Measurements from ENCODE around the gene ZNF425. TPM values are rescaled to one million over a fixed set of nuclear protein-coding genes. Genes with fewer than 3 reads are reported as not detected.

Gene ZNF425
- total RNA-seq, 2 donors from 2014 or later: 0.96 to 1.0 TPM

DNA sequence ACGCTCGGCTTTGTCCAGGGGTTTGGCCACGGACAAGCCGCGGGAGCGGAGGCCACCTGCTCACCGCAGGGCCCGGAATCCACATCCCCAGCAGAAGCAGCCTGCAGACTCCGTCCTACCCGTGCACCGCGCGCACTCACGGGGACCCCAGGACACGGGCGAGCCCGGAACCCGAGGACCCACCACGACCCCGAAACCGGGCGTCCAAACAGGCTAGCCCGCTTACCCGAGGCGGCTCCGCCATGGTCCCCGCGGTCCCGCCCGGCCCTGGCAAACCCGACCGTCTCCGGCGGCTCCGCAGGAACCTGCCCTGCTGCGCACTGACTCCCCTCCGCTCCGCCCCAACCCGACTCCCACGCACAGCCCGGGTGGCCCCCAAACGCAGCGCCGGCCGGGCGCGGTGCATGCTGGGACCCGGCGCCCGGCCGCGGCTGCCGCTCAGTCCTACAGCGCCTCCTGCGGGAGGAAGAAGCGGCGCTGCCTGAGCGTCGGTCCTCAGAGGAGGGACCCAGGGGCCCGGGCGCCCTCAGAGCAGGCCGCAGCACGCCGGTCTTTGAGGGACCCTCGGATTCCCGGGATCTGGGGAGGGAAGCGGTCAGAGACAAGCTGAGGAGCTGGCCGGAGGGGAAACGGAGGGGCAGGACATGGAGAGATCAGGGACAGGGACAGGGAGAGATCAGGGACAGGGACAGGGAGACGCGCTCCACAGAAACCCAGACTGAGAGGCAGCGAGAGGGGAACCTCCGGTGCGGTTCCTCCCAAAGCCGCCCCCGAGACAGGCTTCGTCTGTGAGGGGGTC lies 35.5 kb downstream of the ZNF425 start, which contains the start of gene ZNF786:
Gene ZNF786, minus strand, starts transcription at position 322 of the 799 bp plus-strand sequence. Its CDS starts 78 bp downstream, at position 244.
- intact Hi-C loops (cut with DNase I): loop anchor here (2.0 kb wide), 1 partner anchor 86 kb away; no protein-coding TSS in a partner anchor
- H3K27me3 ChIP-seq: no peaks in the 10 kb centered on the region
- TF ChIP-seq, protein P1, sequence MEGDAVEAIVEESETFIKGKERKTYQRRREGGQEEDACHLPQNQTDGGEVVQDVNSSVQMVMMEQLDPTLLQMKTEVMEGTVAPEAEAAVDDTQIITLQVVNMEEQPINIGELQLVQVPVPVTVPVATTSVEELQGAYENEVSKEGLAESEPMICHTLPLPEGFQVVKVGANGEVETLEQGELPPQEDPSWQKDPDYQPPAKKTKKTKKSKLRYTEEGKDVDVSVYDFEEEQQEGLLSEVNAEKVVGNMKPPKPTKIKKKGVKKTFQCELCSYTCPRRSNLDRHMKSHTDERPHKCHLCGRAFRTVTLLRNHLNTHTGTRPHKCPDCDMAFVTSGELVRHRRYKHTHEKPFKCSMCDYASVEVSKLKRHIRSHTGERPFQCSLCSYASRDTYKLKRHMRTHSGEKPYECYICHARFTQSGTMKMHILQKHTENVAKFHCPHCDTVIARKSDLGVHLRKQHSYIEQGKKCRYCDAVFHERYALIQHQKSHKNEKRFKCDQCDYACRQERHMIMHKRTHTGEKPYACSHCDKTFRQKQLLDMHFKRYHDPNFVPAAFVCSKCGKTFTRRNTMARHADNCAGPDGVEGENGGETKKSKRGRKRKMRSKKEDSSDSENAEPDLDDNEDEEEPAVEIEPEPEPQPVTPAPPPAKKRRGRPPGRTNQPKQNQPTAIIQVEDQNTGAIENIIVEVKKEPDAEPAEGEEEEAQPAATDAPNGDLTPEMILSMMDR (IDR thresholded peaks at IDR 0.05): peak; percentile 87
- peak; percentile 83 for DNase-seq
- peak within 1 kb of the TSS; percentile 98 for H3K4me3 ChIP-seq
- H3K27ac ChIP-seq: peak within 1 kb of the TSS; percentile 100
- no peaks in the 10 kb centered on the region for H3K9me3 ChIP-seq
- H3K9ac ChIP-seq (ENCODE audit: low read depth in 2 of 2, low read length in 2 of 2): peak within 1 kb of the TSS; percentile 73 to 93
- peaks cover 3% of the 10 kb centered on the region for H3K4me1 ChIP-seq
- no peaks in the 10 kb centered on the region for H3K36me3 ChIP-seq

DNA sequence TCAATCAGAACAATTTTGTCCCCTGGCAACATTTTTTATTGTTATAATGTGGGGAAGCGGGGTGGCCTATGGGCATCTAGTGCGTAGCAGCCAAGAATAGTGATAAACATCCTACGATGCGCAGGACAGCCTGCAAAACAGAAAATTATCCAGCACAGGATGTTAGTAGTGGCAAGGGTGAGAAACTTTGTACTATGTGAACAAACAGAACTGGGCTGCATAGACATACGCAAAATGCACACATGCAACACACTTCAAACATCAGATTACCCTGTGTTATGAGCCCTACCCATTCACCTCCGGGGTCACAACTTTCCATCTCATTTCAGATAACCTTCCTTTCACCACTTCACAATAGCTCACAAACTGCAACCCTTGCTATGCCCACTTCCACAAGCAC lies 38.7 kb downstream of the ZNF425 start:
- no peak for DNase-seq
- Histone ChIP-seq H3K9me3 (no peaks in the 10 kb centered on the region), H3K36me3 (no peaks in the 10 kb centered on the region), H3K4me1 (peaks cover 3% of the 10 kb centered on the region), H3K27me3 (no peaks in the 10 kb centered on the region), H3K9ac (ENCODE audit: low read depth in 2 of 2, low read length in 2 of 2) (no peak overlapping the region), H3K4me3 (no peak overlapping the region), H3K27ac (no peak overlapping the region)
- intact Hi-C loops (cut with DNase I): no loop called here
- TF ChIP-seq, protein P1 (IDR thresholded peaks at IDR 0.05): no peak

DNA sequence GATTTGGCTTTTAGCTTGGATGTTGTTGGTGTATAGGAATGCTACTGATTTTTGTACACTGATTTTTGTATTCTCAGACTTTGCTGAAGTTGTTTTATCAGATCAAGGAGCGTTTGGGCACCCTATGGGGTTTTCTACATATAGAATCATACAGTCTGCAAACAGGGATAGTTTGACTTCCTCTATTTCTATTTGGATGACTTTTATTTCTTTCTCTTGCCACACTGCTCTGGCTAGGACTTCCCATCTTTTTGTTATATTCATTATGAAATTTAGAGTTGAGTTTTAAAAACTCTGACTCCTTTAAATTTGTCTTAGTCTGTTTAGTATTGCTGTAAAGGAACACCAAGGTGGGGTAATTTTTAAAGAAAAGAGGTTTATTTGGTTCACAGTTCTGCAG lies 40.3 kb downstream of the ZNF425 start:
- TF ChIP-seq, protein P1 (IDR thresholded peaks at IDR 0.05): no peak
- intact Hi-C loops (cut with DNase I): no loop called here
- no peaks in the 10 kb centered on the region for H3K36me3 ChIP-seq

DNA sequence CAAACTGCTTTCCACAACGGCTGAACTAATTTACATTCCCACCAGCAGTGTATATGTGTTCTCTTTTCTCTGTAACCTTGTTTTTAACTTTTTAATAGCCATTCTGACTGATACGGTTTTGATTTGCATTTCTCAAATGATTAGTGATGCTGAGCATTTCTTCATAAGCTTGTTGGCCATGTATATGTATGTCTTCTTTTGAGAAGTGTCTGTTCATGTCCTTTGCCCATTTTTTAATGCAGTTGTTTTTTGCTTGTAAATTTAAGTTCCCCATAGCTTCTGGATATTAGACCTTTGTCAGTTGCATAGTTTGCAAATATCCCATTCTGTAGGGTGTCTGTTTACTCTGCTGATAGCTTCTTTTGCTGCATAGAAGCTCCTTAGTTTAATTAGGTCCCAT lies 41.7 kb downstream of the ZNF425 start:
- Histone ChIP-seq H3K9ac (ENCODE audit: low read depth in 2 of 2, low read length in 2 of 2) (no peak overlapping the region), H3K9me3 (no peaks in the 10 kb centered on the region), H3K27me3 (no peaks in the 10 kb centered on the region), H3K4me1 (no peaks in the 10 kb centered on the region), H3K36me3 (no peaks in the 10 kb centered on the region), H3K4me3 (no peak overlapping the region), H3K27ac (no peak overlapping the region)
- DNase-seq: no peak
- TF ChIP-seq, protein P1 (IDR thresholded peaks at IDR 0.05): no peak
- intact Hi-C loops (cut with DNase I): no loop called here

More for the DNA sequence above, 40.3 kb downstream of the ZNF425 start:
- H3K27ac ChIP-seq: no peak overlapping the region
- H3K9me3 ChIP-seq: no peaks in the 10 kb centered on the region
- no peaks in the 10 kb centered on the region for H3K27me3 ChIP-seq
- no peak for DNase-seq
- H3K4me3 ChIP-seq: no peak overlapping the region
- peaks cover 3% of the 10 kb centered on the region for H3K4me1 ChIP-seq
- no peak overlapping the region for H3K9ac ChIP-seq (ENCODE audit: low read depth in 2 of 2, low read length in 2 of 2)

DNA sequence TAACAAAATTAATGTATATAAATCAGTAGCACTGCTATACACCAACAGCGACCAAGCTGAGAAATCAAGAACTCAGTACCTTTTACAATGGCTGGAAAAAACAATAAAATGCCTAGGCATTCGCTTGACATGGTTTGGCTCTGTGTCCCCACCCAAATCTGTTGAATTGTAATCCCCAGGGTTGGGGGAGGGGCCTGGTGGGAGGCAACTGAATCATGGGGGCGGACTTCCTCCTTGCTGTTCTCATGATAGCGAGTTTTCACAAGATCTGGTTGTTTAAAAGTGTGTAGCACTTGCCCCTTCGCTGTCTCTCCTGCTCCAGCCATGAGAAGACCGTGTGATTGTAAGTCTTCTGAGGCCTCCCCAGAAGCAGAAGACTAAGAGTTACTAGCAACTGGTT lies 44.2 kb downstream of the ZNF425 start:
- TF ChIP-seq, protein P1 (IDR thresholded peaks at IDR 0.05): no peak
- no peaks in the 10 kb centered on the region for H3K27me3 ChIP-seq
- intact Hi-C loops (cut with DNase I): no loop called here

More for the DNA sequence above, 44.2 kb downstream of the ZNF425 start:
- H3K4me1 ChIP-seq: no peaks in the 10 kb centered on the region
- no peaks in the 10 kb centered on the region for H3K36me3 ChIP-seq
- H3K4me3 ChIP-seq: no peak overlapping the region
- DNase-seq: no peak
- H3K9ac ChIP-seq (ENCODE audit: low read depth in 2 of 2, low read length in 2 of 2): no peak overlapping the region
- no peaks in the 10 kb centered on the region for H3K9me3 ChIP-seq
- H3K27ac ChIP-seq: no peak overlapping the region

All from colonic mucosa (tissue), 4 donors.